ENCODE results near the gene ZNF333.

DNA sequence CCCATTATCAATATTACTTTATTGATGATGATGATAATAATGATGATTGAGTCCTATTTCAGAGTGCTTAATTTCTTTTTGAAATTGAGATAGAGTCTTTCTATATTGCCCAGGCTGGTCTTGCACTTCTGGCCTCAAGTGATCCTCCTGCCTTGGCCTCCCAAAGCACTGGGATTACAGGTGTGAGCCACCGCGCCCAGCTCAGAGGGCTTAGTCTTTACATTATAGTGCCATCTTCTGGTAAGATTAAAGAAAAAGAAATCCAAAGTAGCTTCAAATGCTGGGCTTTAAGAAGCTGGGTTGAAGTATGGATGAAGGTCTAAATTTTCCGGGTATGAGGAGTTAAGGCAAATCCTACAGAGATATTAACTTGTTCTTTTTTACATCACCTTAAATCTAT lies 3.4 kb upstream of the ZNF333 start:
- TF ChIP-seq, protein P1, sequence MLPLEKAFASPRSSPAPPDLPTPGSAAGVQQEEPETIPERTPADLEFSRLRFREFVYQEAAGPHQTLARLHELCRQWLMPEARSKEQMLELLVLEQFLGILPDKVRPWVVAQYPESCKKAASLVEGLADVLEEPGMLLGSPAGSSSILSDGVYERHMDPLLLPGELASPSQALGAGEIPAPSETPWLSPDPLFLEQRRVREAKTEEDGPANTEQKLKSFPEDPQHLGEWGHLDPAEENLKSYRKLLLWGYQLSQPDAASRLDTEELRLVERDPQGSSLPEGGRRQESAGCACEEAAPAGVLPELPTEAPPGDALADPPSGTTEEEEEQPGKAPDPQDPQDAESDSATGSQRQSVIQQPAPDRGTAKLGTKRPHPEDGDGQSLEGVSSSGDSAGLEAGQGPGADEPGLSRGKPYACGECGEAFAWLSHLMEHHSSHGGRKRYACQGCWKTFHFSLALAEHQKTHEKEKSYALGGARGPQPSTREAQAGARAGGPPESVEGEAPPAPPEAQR (tag by site-specific recombination; IDR thresholded peaks at IDR 0.05), result no peak
- TF ChIP-seq, protein P2, sequence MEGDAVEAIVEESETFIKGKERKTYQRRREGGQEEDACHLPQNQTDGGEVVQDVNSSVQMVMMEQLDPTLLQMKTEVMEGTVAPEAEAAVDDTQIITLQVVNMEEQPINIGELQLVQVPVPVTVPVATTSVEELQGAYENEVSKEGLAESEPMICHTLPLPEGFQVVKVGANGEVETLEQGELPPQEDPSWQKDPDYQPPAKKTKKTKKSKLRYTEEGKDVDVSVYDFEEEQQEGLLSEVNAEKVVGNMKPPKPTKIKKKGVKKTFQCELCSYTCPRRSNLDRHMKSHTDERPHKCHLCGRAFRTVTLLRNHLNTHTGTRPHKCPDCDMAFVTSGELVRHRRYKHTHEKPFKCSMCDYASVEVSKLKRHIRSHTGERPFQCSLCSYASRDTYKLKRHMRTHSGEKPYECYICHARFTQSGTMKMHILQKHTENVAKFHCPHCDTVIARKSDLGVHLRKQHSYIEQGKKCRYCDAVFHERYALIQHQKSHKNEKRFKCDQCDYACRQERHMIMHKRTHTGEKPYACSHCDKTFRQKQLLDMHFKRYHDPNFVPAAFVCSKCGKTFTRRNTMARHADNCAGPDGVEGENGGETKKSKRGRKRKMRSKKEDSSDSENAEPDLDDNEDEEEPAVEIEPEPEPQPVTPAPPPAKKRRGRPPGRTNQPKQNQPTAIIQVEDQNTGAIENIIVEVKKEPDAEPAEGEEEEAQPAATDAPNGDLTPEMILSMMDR (tag by site-specific recombination; IDR thresholded peaks at IDR 0.05), result no peak
- TF ChIP-seq GLI4 (tag by site-specific recombination; IDR thresholded peaks at IDR 0.05), result no peak
- TF ChIP-seq, protein P3, sequence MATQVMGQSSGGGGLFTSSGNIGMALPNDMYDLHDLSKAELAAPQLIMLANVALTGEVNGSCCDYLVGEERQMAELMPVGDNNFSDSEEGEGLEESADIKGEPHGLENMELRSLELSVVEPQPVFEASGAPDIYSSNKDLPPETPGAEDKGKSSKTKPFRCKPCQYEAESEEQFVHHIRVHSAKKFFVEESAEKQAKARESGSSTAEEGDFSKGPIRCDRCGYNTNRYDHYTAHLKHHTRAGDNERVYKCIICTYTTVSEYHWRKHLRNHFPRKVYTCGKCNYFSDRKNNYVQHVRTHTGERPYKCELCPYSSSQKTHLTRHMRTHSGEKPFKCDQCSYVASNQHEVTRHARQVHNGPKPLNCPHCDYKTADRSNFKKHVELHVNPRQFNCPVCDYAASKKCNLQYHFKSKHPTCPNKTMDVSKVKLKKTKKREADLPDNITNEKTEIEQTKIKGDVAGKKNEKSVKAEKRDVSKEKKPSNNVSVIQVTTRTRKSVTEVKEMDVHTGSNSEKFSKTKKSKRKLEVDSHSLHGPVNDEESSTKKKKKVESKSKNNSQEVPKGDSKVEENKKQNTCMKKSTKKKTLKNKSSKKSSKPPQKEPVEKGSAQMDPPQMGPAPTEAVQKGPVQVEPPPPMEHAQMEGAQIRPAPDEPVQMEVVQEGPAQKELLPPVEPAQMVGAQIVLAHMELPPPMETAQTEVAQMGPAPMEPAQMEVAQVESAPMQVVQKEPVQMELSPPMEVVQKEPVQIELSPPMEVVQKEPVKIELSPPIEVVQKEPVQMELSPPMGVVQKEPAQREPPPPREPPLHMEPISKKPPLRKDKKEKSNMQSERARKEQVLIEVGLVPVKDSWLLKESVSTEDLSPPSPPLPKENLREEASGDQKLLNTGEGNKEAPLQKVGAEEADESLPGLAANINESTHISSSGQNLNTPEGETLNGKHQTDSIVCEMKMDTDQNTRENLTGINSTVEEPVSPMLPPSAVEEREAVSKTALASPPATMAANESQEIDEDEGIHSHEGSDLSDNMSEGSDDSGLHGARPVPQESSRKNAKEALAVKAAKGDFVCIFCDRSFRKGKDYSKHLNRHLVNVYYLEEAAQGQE (tag by site-specific recombination; IDR thresholded peaks at IDR 0.05), result no peak

Data from HEK293 (cell line).